Neural cell (in vitro differentiated cells): ENCODE data around the gene KCNT1.

Experiments
- CTCF ChIP-seq: fragments of 450-650 bp; IDR thresholded peaks from 2 replicates; pipeline ENCODE4 v1.5.1; 2014; ENCODE audit warnings: antibody characterized with exemption, mild to moderate bottlenecking, moderate library complexity; ENCODE audit not compliant: poor library complexity, severe bottlenecking
- EP300 ChIP-seq: fragments of 450-650 bp; conservative IDR thresholded peaks from 2 replicates; pipeline ENCODE4 v1.6.1; 2014; ENCODE audit warnings: antibody characterized with exemption, mild to moderate bottlenecking, moderate library complexity; ENCODE audit not compliant: poor library complexity, severe bottlenecking
- POLR2AphosphoS5 ChIP-seq: IDR thresholded peaks from 2 replicates; pipeline ENCODE4 v1.6.1; 2012
- REST ChIP-seq: IDR thresholded peaks from 2 replicates; pipeline ENCODE4 v1.6.1; 2012; ENCODE audit warnings: borderline replicate concordance
- SMC3 ChIP-seq: fragments of 450-650 bp; conservative IDR thresholded peaks from 2 replicates; pipeline ENCODE4 v1.6.1; 2014; ENCODE audit warnings: antibody characterized with exemption, mild to moderate bottlenecking, moderate library complexity; ENCODE audit not compliant: poor library complexity

- no peak for TF ChIP-seq EP300
- TF ChIP-seq REST = no peak
- TF ChIP-seq CTCF = no peak
- no peak for TF ChIP-seq SMC3
- TF ChIP-seq POLR2AphosphoS5 = no peak
Measured at GRCh38 chr9:135739271-135740220, 37.6 kb downstream of the KCNT1 start.
